ENCODE data around the gene ZNF326.

ZNF326 gene

GRCh38 chr1:89973471-89974127 lies 21.3 kb upstream of the ZNF326 start:
- Histone ChIP-seq H3K4me1 (ENCODE audit: insufficient read depth, low read length, severe bottlenecking) (no peaks in the 10 kb centered on the region), H3K4me3 (ENCODE audit: low read depth, low read length, poor library complexity, severe bottlenecking) (no peak overlapping the region), H3K9me3 (ENCODE audit: low read length) (no peaks in the 10 kb centered on the region), H3K9ac (ENCODE audit: low read length) (no peak overlapping the region), H2AFZ (ENCODE audit: low read length) (no peak overlapping the region), H3K27me3 (ENCODE audit: insufficient read depth, low read length) (no peaks in the 10 kb centered on the region), H3K36me3 (ENCODE audit: insufficient read depth, low read length) (no peaks in the 10 kb centered on the region), H4K20me1 (ENCODE audit: insufficient read depth, low read length) (no peaks in the 10 kb centered on the region), H3K27ac (ENCODE audit: low read depth, low read length, poor library complexity, severe bottlenecking) (no peak overlapping the region), H3K4me2 (ENCODE audit: low read length) (no peak overlapping the region), H3F3A (ENCODE audit: insufficient read depth, low read length) (no peaks in the 10 kb centered on the region), H3K9me2 (ENCODE audit: low read depth, low read length) (no peaks in the 10 kb centered on the region), H3K79me2 (ENCODE audit: insufficient read depth, low read length) (no peaks in the 10 kb centered on the region)
- no peak for TF ChIP-seq EZH2 (IDR thresholded peaks at IDR 0.05; ENCODE audit: borderline replicate concordance, low read length)
- TF ChIP-seq, protein P1, sequence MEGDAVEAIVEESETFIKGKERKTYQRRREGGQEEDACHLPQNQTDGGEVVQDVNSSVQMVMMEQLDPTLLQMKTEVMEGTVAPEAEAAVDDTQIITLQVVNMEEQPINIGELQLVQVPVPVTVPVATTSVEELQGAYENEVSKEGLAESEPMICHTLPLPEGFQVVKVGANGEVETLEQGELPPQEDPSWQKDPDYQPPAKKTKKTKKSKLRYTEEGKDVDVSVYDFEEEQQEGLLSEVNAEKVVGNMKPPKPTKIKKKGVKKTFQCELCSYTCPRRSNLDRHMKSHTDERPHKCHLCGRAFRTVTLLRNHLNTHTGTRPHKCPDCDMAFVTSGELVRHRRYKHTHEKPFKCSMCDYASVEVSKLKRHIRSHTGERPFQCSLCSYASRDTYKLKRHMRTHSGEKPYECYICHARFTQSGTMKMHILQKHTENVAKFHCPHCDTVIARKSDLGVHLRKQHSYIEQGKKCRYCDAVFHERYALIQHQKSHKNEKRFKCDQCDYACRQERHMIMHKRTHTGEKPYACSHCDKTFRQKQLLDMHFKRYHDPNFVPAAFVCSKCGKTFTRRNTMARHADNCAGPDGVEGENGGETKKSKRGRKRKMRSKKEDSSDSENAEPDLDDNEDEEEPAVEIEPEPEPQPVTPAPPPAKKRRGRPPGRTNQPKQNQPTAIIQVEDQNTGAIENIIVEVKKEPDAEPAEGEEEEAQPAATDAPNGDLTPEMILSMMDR (IDR thresholded peaks at IDR 0.05; ENCODE audit: low read length), result no peak

- no peaks in the 10 kb centered on the region for H3K27me3 ChIP-seq (ENCODE audit: insufficient read depth, low read length)
- no peaks in the 10 kb centered on the region for H3K36me3 ChIP-seq (ENCODE audit: insufficient read depth, low read length)
- no peaks in the 10 kb centered on the region for H3K9me2 ChIP-seq (ENCODE audit: low read depth, low read length)
- no peak overlapping the region for H3K4me2 ChIP-seq (ENCODE audit: low read length)
- no peaks in the 10 kb centered on the region for H4K20me1 ChIP-seq (ENCODE audit: insufficient read depth, low read length)
- H2AFZ ChIP-seq (ENCODE audit: low read length), result no peak overlapping the region
- no peak overlapping the region for H3K4me3 ChIP-seq (ENCODE audit: low read depth, low read length, poor library complexity, severe bottlenecking)
- no peaks in the 10 kb centered on the region for H3K9me3 ChIP-seq (ENCODE audit: low read length)
- no peak overlapping the region for H3K27ac ChIP-seq (ENCODE audit: low read depth, low read length, poor library complexity, severe bottlenecking)
- no peaks in the 10 kb centered on the region for H3K4me1 ChIP-seq (ENCODE audit: insufficient read depth, low read length, severe bottlenecking)
- no peak for TF ChIP-seq EZH2 (IDR thresholded peaks at IDR 0.05; ENCODE audit: borderline replicate concordance, low read length)
- TF ChIP-seq, protein P1 (IDR thresholded peaks at IDR 0.05; ENCODE audit: low read length), result no peak
- H3F3A ChIP-seq (ENCODE audit: insufficient read depth, low read length), result no peaks in the 10 kb centered on the region
- no peak overlapping the region for H3K9ac ChIP-seq (ENCODE audit: low read length)
- no peaks in the 10 kb centered on the region for H3K79me2 ChIP-seq (ENCODE audit: insufficient read depth, low read length)
These were observed 20.7 kb upstream of the ZNF326 start for GRCh38 chr1:89974256-89974655.

GRCh38 chr1:89974696-89975470 lies 20.0 kb upstream of the ZNF326 start:
- Histone ChIP-seq H4K20me1 (ENCODE audit: insufficient read depth, low read length) (no peaks in the 10 kb centered on the region), H3K27ac (ENCODE audit: low read depth, low read length, poor library complexity, severe bottlenecking) (no peak overlapping the region), H3K4me1 (ENCODE audit: insufficient read depth, low read length, severe bottlenecking) (no peaks in the 10 kb centered on the region), H3K9me3 (ENCODE audit: low read length) (no peaks in the 10 kb centered on the region), H3K79me2 (ENCODE audit: insufficient read depth, low read length) (no peaks in the 10 kb centered on the region), H3K9me2 (ENCODE audit: low read depth, low read length) (no peaks in the 10 kb centered on the region), H3K4me3 (ENCODE audit: low read depth, low read length, poor library complexity, severe bottlenecking) (no peak overlapping the region), H2AFZ (ENCODE audit: low read length) (no peak overlapping the region), H3K36me3 (ENCODE audit: insufficient read depth, low read length) (no peaks in the 10 kb centered on the region), H3K4me2 (ENCODE audit: low read length) (no peak overlapping the region), H3K9ac (ENCODE audit: low read length) (no peak overlapping the region), H3K27me3 (ENCODE audit: insufficient read depth, low read length) (no peaks in the 10 kb centered on the region), H3F3A (ENCODE audit: insufficient read depth, low read length) (no peaks in the 10 kb centered on the region)
- TF ChIP-seq, protein P1 (IDR thresholded peaks at IDR 0.05; ENCODE audit: low read length), result no peak
- no peak for TF ChIP-seq EZH2 (IDR thresholded peaks at IDR 0.05; ENCODE audit: borderline replicate concordance, low read length)

All from OCI-LY1 (cell line).